Lower lobe of right lung (tissue), 2 donors: ENCODE results near the gene AFF3. TPM values are rescaled to one million over a fixed set of nuclear protein-coding genes. Genes with fewer than 3 reads are reported as not detected.

Source experiments
- ATAC-seq, 2 donors: fragments of 200-7000 bp; cut with Tn5 transposase; one replicate each; pipeline ENCODE4 v1.9.1; 2020 to 2022; ENCODE audit warnings: mild to moderate bottlenecking in 2 of 2, moderate library complexity in 2 of 2
- DNase-seq: peaks from one replicate; pipeline ENCODE4 v3.0.0-alpha.2; 2020
- H3K27ac ChIP-seq: fragments of 200-600 bp; one replicate; pipeline ENCODE4 v1.8.0; 2022
- H3K27me3 ChIP-seq: fragments of 200-600 bp; one replicate; pipeline ENCODE4 v1.8.0; 2022; ENCODE audit warnings: low read depth
- H3K36me3 ChIP-seq: fragments of 200-600 bp; one replicate; pipeline ENCODE4 v1.8.0; 2022; ENCODE audit warnings: mild to moderate bottlenecking
- H3K4me1 ChIP-seq: fragments of 200-600 bp; one replicate; pipeline ENCODE4 v1.8.0; 2022
- H3K4me3 ChIP-seq: fragments of 200-600 bp; one replicate; pipeline ENCODE4 v1.8.0; 2022; ENCODE audit warnings: mild to moderate bottlenecking
- H3K9me3 ChIP-seq: fragments of 200-600 bp; one replicate; pipeline ENCODE4 v1.8.0; 2022
- intact Hi-C: fragments of 100-400 bp; cut with DNase I; formaldehyde crosslinking; loops from one replicate; pipeline ENCODE4 v1.11.0; 2022
- total RNA-seq: library from RNA; stranded (reverse); fragmentation: NEBNext Ultra II Directional; extraction: Animal tissue kit (Norgen Biotek cat#: 25700); gene quantifications from one replicate; pipeline ENCODE4 v1.2.1, GENCODE V29; 2021
- TF ChIP-seq, protein P1 (sequence below): fragments of 200-600 bp; IDR thresholded peaks from one replicate; pipeline ENCODE4 v1.8.0; 2022; ENCODE audit warnings: antibody characterized with exemption, mild to moderate bottlenecking
- donor health status: DM: no; HTN: yes; CAD: no; lungs with severe emphysema.

Gene AFF3
- total RNA-seq, 1 donor from 2014 or later, result 57.3 TPM

DNA sequence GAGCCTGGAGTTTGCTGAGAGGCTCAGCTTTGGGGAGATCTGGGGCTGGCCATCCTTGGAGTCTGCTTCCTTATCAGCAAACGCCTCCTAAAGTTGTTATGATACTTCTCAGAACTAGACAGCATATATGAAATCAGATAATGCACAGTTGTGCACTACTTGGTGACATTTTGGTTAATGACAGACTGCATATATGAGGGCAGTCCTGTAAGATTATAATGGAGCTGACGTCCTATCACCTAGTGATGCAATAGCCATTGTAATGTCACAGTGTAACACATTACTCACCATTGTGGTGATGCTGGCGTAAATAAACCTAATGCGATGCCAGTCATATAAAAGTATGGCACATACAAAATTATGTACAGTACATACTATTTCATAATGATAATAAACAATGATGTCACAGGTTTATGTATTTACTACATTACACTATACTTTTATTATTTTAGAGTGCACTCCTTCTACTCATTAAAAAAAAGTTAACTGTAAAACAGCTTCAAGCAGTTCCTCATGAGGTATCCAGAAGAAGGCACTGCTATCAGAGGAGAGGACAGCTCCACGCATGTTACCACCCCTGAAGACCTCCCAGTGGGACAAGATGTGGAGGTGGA lies 354.5 kb downstream of the AFF3 start:
- H3K4me1 ChIP-seq, result peaks cover 5% of the 10 kb centered on the region
- no peak for ATAC-seq
- no peak for DNase-seq
- no peak overlapping the region for H3K4me3 ChIP-seq
- no peaks in the 10 kb centered on the region for H3K27me3 ChIP-seq
- H3K9me3 ChIP-seq, result no peaks in the 10 kb centered on the region
- H3K27ac ChIP-seq, result no peak overlapping the region
- TF ChIP-seq, protein P1, sequence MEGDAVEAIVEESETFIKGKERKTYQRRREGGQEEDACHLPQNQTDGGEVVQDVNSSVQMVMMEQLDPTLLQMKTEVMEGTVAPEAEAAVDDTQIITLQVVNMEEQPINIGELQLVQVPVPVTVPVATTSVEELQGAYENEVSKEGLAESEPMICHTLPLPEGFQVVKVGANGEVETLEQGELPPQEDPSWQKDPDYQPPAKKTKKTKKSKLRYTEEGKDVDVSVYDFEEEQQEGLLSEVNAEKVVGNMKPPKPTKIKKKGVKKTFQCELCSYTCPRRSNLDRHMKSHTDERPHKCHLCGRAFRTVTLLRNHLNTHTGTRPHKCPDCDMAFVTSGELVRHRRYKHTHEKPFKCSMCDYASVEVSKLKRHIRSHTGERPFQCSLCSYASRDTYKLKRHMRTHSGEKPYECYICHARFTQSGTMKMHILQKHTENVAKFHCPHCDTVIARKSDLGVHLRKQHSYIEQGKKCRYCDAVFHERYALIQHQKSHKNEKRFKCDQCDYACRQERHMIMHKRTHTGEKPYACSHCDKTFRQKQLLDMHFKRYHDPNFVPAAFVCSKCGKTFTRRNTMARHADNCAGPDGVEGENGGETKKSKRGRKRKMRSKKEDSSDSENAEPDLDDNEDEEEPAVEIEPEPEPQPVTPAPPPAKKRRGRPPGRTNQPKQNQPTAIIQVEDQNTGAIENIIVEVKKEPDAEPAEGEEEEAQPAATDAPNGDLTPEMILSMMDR, result no peak
- no peaks in the 10 kb centered on the region for H3K36me3 ChIP-seq
- intact Hi-C loops, result no loop called here

DNA sequence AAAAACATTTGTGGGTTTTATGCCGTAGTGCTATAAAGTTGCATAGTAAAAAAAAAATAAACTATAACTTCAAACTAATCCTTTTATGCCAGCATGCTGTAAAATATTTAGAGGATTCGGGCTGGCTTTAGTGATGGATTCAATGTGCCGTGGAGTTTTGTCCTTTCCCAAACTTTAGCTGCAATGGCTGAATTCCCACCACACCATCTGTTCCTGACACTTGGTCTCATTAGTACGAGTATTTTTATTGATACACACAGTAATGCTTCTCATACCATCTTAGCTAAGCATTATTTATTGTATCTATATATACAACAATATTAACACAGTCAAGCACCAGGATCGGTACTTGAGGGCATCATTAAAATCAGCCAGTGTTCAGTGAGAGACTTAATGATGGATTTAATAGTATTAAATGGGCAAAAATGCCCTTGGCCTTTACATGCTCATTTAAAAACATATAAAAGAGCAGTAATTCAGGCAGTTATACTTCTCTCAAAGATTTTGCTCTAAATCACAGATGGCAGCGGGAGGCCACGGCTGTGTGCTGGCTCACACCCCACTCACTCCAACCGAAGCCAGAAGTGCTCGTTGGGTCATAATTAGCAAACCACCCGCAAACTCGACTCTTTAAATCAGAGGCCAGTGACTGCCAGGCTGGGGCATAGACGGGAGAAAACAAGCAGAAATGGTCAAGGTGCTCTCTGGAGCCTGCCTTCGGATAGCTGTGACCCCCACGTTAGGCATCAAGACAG lies 355.6 kb downstream of the AFF3 start:
- H3K27me3 ChIP-seq, result no peaks in the 10 kb centered on the region
- H3K4me3 ChIP-seq, result no peak overlapping the region
- H3K27ac ChIP-seq, result no peak overlapping the region
- TF ChIP-seq, protein P1, result no peak
- ATAC-seq, result no peak
- H3K36me3 ChIP-seq, result no peaks in the 10 kb centered on the region
- H3K9me3 ChIP-seq, result no peaks in the 10 kb centered on the region
- DNase-seq, result no peak
- intact Hi-C loops, result no loop called here
- peaks cover 5% of the 10 kb centered on the region for H3K4me1 ChIP-seq

DNA sequence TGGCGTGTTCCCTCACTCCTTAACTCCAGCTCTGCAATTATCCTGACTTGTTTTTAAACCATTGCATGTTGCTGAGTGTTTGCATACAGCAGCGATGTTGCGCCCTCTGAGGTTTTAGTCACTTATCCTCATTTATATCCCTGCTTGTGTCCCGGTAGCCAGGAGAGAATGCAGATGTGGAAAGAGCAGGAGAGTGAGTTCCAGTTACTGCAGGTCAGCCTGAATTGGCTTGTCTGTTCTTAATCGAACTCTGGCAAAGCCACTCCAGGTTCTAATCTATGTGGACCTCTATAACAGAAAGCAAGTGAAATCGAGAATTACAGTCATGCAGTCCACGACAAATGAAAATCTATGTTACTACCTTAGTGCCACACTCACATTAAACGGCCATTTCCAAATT lies 357.4 kb downstream of the AFF3 start:
- no peaks in the 10 kb centered on the region for H3K36me3 ChIP-seq
- TF ChIP-seq, protein P1, result no peak
- intact Hi-C loops, result no loop called here
- no peak overlapping the region for H3K4me3 ChIP-seq
- no peaks in the 10 kb centered on the region for H3K27me3 ChIP-seq
- no peaks in the 10 kb centered on the region for H3K9me3 ChIP-seq
- ATAC-seq (no peak), DNase-seq (no peak)
- no peak overlapping the region for H3K27ac ChIP-seq
- peaks cover 5% of the 10 kb centered on the region for H3K4me1 ChIP-seq

DNA sequence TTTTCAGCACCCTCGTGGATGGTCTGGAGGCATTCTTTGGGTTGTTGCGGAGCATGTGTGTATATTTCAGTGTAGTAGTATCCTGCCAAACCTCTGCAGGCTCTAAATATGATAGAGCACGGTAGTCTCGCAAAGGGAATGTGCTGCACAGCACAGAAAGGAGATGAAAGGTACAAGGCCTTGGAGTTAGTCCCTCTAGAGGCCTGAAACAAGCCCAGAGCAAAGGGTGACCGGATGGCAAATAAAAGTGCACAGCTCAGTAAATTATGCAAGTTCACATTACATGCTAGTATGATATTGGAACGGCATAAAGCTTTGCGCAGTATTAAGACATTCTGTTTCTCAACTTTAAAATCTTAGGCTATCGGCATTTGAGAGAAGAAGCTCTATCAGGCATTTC lies 358.1 kb downstream of the AFF3 start:
- H3K36me3 ChIP-seq, result no peaks in the 10 kb centered on the region

DNA sequence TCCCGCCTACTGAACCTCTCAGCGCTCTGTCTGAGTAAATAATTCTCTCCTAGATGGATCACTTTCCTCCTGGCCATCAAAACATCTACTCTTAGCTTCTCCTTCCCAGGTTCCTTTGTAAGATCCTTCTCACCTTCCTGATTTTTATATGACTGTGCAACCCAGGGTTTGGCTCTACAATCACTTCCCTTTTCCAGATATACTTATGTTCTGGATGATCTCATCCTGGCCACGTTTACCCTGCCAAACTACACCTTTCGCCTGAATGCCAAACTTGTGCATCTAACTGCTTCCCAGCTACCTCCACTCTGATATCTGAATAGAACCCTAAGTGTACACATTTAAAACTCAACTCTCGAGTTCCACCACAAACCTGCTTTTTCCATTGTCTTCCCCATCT lies 362.1 kb downstream of the AFF3 start:
- DNase-seq (no peak), ATAC-seq (no peak)
- intact Hi-C loops, result no loop called here
- Histone ChIP-seq H3K4me3 (no peak overlapping the region), H3K9me3 (no peaks in the 10 kb centered on the region), H3K36me3 (no peaks in the 10 kb centered on the region), H3K27me3 (no peaks in the 10 kb centered on the region), H3K27ac (no peak overlapping the region), H3K4me1 (no peaks in the 10 kb centered on the region)
- TF ChIP-seq, protein P1, result no peak

More for the DNA sequence above, 358.1 kb downstream of the AFF3 start:
- DNase-seq (no peak), ATAC-seq (no peak)
- TF ChIP-seq, protein P1, result no peak
- H3K27ac ChIP-seq, result no peak overlapping the region
- intact Hi-C loops, result no loop called here
- H3K9me3 ChIP-seq, result no peaks in the 10 kb centered on the region
- no peak overlapping the region for H3K4me3 ChIP-seq
- H3K4me1 ChIP-seq, result peaks cover 5% of the 10 kb centered on the region
- no peaks in the 10 kb centered on the region for H3K27me3 ChIP-seq
